ENCODE results near the gene TIGD1.

The TIGD1 gene

GRCh38 chr2:232569541-232569940 lies 19.2 kb upstream of the TIGD1 start:
- DNase-seq = no peak

DNA sequence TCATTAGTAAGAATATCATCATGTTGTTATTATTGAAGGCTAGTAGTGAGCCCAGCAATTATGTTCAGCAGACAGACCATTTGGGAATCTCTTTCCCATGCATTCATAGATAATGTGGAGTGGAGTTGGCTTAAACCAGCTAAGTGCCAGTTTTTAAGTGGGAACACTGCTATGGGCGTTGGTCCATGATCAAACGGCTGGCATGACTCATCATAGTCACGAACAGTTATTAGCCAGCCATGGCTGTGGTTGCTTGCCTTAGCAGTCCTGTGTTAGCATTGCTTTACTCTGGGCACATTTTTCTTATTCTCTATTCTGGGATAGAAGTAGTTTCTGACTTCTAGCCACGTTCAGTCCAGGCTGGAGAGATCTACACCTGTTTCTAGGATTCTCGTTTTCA lies 17.8 kb upstream of the TIGD1 start:
- no peak for DNase-seq

GRCh38 chr2:232567721-232568120 lies 17.4 kb upstream of the TIGD1 start:
- DNase-seq = no peak

GRCh38 chr2:232563580-232563979 lies 13.2 kb upstream of the TIGD1 start:
- DNase-seq = no peak

GRCh38 chr2:232562515-232563151 lies 12.3 kb upstream of the TIGD1 start:
- no peak for DNase-seq

GRCh38 chr2:232556426-232556825 lies 6.1 kb upstream of the TIGD1 start:
- DNase-seq = no peak

DNA sequence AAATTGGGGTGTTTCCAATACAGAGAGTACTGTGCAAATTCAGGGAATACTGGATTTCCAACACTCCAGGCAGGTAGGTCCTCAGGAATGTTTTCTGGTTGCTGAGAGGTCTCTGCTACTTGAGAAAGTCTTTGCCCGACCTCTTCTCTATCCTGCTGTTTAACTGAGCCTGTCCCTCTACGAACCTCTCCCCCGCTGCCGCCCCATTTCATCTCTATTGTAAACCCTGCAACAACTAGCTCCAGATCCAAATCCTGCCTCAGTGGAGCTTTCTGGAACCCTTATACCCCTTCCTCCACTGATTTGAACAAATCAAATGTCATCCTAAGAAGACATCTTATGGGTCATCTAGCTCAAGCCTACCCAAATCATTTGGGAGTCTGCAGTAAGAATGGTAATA lies 1.4 kb upstream of the TIGD1 start:
- DNase-seq = no peak

GRCh38 chr2:232551250-232551638 lies 887 bp upstream of the TIGD1 start:
- DNase-seq = no peak

- DNase-seq = no peak
Observed at GRCh38 chr2:232549655-232550353, 553 bp downstream of the TIGD1 start.

GRCh38 chr2:232547991-232548390 lies 2.4 kb downstream of the TIGD1 start:
- DNase-seq = no peak

GRCh38 chr2:232545511-232546375 lies 4.6 kb downstream of the TIGD1 start:
- DNase-seq = no peak

DNA sequence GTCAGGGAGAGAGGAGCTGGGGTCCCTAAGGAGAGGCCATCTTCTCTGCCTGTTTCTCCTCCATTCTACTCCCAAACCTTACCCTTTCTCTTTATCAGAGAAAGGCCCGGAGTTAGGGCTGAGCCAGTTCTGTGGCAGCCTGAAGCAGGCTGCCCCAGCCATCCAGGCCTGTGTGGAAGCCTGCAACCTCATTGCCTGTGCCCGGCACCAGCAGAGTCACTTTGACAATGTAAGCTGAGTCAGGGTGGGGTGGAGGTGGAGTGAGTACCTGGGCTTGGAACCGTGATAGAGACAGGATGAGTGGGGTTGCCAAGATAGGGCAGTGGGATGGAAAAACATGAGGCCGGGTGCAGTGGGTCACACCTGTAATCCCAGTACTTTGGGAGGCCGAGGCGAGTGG lies 5.7 kb downstream of the TIGD1 start:
- no peak for DNase-seq

DNA sequence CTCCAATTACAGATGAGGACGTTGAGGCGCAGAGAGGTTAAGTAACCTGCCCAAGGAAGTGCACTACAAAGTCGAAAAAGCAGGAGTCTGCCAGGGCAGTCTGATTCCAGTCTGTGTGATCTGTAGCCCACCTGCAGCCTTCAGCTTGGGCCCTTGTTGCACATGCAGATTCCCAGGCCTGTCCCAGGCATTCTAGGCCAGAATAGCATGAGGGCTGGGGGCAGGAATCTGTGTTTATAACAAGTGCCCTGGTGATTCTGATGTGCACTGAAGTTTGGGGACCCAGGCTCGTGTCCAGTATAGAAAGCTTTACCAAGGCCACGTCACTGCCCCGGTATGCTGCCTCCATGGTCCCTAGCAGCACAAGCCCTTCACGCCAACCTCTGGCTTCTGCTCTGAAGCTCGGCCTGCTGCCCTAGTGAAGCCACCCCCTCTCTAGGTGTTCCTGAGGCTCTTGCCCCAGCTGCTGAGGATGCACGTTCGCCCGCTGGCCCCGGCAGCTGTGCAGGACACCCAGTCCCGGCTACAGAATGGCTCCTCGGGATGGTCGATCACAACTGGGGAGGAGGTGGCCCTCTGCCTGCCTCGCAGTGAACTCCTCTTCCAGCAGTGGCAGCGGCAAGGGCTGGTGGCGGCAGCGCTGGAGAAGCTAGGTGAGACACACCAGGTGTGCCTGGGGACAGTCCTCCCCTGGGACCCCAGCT lies 6.3 kb downstream of the TIGD1 start:
- DNase-seq = no peak

GRCh38 chr2:232543491-232543890 lies 6.9 kb downstream of the TIGD1 start:
- DNase-seq = no peak

- no peak for DNase-seq
Observed at GRCh38 chr2:232542715-232543467, 7.5 kb downstream of the TIGD1 start.

DNA sequence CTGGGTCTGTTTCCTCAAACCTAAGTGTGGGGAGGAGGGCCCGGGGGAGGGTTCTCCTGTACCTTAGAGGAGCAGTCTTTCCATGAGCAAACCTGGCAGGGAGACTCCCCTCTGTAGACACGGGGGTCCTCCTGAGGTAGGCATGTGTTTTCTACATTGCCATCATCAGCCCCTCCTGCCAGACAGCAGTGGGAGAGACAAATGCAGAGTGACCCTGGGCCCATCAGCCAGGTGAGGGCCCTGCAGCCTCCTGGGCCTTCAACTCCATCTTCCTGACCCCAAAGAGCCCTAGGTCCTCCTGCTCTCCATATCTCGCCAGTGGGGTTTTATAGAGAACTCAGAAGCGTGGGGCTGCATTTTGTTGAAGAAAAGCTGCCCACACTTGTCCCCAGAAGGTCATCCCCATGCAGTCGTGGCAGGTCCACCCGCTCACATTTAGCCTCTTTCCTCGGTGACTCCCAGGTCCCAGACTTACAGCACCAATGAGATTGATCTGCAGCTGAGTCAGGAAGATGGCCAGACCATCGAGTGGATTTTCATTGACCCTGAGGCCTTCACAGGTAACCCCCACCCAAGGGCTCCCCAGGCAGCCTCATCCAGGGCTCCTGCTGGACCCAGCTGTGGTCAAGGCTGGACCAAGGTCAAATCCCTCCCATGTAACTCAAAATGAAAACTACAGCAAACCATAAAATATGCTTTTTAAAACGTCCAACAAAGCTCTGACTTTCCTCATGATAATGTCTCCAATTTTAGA lies 8.2 kb downstream of the TIGD1 start:
- no peak for DNase-seq

DNA sequence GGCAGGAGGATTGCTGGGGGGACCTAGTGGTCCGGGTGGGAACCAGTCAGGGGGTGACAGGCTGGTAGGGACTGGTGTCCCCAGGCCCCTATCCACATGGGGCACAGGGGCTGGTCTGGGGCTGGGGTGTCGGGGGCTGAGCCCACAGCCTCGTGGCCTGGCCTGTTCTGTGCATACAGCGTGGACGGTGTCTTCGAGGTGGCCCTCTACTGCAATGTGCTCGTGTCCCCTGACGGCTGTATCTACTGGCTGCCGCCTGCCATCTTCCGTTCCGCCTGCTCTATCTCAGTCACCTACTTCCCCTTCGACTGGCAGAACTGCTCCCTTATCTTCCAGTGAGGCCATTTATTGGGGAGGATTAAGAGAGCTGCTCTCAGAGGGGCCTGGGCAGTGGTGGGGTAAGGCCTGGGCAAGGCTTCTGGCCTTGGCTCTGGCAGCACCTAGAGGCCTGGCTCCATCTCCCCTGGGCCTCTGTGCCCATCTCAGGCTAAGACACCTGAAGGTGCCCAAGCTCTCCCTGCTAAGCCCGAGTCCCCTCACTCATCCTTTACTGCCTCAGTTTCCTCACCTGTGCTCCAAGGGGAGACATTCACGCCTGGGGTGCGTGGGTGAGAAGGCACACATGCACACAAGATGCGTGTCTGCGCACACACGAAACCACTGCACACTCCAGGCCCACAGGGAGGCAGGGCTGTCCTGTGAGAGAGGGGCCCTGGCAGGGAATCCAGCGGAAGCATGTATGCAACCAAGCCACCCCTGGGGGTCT lies 9.0 kb downstream of the TIGD1 start:
- DNase-seq = no peak

- DNase-seq = no peak
Observed at GRCh38 chr2:232540441-232541041, 9.8 kb downstream of the TIGD1 start.

DNA sequence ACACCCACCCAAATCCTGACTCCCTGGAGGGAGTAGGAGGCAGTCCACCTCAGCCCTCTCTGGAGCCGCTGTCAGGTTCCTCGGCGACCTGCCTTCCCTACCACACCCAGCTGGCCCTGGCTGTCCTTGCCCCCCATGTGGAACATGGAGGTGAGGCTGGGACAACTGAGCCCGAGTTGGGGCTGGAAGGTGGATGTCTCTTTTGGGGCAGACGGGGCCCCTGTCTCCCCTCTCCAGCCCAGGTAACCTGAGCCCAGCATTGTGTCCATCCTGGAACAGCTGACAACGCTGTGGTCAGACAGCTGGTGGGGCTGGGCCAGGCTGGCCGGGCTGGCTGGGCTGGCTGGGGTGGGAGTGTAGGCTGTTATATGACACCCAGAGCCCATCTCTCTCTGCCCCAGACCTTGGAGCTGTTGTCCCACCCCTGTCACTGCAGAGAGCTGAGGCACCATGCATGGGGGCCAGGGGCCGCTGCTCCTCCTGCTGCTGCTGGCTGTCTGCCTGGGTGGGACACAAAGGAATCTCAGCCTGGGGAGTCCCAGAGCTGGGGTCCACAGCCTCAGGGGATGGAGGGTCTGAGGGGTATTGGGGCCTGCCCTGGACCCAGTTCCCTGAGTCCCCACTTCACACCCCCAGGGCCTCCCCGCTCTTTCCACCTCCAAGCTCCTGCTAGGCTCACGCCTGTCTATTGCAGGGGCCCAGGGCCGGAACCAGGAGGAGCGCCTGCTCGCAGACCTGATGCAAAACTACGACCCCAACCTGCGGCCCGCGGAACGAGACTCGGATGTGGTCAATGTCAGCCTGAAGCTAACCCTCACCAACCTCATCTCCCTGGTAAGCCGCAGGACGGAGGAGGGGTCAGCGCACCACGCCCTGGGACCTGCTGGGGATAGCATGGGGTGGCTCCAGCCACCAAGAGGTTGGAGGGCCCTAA lies 10.8 kb downstream of the TIGD1 start, which contains the start of gene CHRNG:
Gene CHRNG, plus strand, starts transcription at position 395 of the 934 bp plus-strand sequence. Its CDS starts 56 bp downstream, at position 451.
- DNase-seq = no peak

All from T-helper 9 cell (primary cell).